RWPE2 (cell line): ENCODE data around the gene PPIC.

Source experiments
- ATAC-seq: fragments of 200-7000 bp; cut with Tn5 transposase; 3 replicates; pipeline ENCODE4 v1.9.1; 2021; ENCODE audit warnings: low read depth
- DNase-seq: peaks from one replicate; pipeline ENCODE4 v3.0.0-alpha.2; 2020; ENCODE audit warnings: low spot score
- H3K27ac ChIP-seq: fragments of 450-650 bp; 2 replicates; pipeline ENCODE4 v1.5.1; 2017; ENCODE audit warnings: mild to moderate bottlenecking; ENCODE audit not compliant: poor library complexity, severe bottlenecking
- H3K27me3 ChIP-seq: fragments of 250-450 bp; sonication (Bioruptor Pico); 2 replicates; pipeline ENCODE4 v1.5.1; 2021; ENCODE audit warnings: mild to moderate bottlenecking, moderate library complexity; ENCODE audit not compliant: insufficient read depth, poor library complexity, severe bottlenecking
- H3K36me3 ChIP-seq: fragments of 250-450 bp; sonication (Bioruptor Pico); 2 replicates; pipeline ENCODE4 v1.5.1; 2020; ENCODE audit warnings: low read depth, mild to moderate bottlenecking, moderate library complexity
- H3K4me1 ChIP-seq: fragments of 250-450 bp; sonication (Bioruptor Pico); 2 replicates; pipeline ENCODE4 v1.5.1; 2021; ENCODE audit warnings: mild to moderate bottlenecking, moderate library complexity; ENCODE audit not compliant: insufficient read depth, poor library complexity, severe bottlenecking
- H3K4me3 ChIP-seq: fragments of 250-450 bp; sonication (Bioruptor Pico); 2 replicates; pipeline ENCODE4 v1.5.1; 2021; ENCODE audit warnings: mild to moderate bottlenecking, moderate library complexity; ENCODE audit not compliant: severe bottlenecking
- H3K9me3 ChIP-seq: fragments of 250-450 bp; sonication (Bioruptor Pico); 2 replicates; pipeline ENCODE4 v1.5.1; 2021; ENCODE audit warnings: mild to moderate bottlenecking, moderate library complexity; ENCODE audit not compliant: severe bottlenecking
- TF ChIP-seq, protein P1 (sequence below): fragments of 450-650 bp; IDR thresholded peaks from one replicate; pipeline ENCODE4 v1.5.1; 2017; ENCODE audit warnings: mild to moderate bottlenecking, moderate library complexity; ENCODE audit not compliant: poor library complexity, severe bottlenecking

PPIC gene

GRCh38 chr5:123037104-123037418 lies 536 bp upstream of the PPIC start:
- TF ChIP-seq, protein P1, sequence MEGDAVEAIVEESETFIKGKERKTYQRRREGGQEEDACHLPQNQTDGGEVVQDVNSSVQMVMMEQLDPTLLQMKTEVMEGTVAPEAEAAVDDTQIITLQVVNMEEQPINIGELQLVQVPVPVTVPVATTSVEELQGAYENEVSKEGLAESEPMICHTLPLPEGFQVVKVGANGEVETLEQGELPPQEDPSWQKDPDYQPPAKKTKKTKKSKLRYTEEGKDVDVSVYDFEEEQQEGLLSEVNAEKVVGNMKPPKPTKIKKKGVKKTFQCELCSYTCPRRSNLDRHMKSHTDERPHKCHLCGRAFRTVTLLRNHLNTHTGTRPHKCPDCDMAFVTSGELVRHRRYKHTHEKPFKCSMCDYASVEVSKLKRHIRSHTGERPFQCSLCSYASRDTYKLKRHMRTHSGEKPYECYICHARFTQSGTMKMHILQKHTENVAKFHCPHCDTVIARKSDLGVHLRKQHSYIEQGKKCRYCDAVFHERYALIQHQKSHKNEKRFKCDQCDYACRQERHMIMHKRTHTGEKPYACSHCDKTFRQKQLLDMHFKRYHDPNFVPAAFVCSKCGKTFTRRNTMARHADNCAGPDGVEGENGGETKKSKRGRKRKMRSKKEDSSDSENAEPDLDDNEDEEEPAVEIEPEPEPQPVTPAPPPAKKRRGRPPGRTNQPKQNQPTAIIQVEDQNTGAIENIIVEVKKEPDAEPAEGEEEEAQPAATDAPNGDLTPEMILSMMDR, result no peak
- H3K4me3 ChIP-seq, result peak overlapping the region; percentile 67
- no peaks in the 10 kb centered on the region for H3K36me3 ChIP-seq
- H3K27ac ChIP-seq, result peak overlapping the region; percentile 29
- H3K9me3 ChIP-seq, result no peaks in the 10 kb centered on the region
- H3K4me1 ChIP-seq, result peaks cover 6% of the 10 kb centered on the region
- no peak for DNase-seq
- H3K27me3 ChIP-seq, result no peaks in the 10 kb centered on the region
- no peak; the same call in 2 of the 3 replicates for ATAC-seq

- DNase-seq (peak; percentile 76), ATAC-seq (peak; percentile 61)
- Histone ChIP-seq H3K9me3 (no peaks in the 10 kb centered on the region), H3K4me1 (peaks cover 6% of the 10 kb centered on the region), H3K36me3 (no peaks in the 10 kb centered on the region), H3K27ac (peak overlapping the region; percentile 29), H3K27me3 (no peaks in the 10 kb centered on the region), H3K4me3 (peak overlapping the region; percentile 67)
- TF ChIP-seq, protein P1, result no peak
These were observed 571 bp downstream of the PPIC start for GRCh38 chr5:123035918-123036390.

DNA sequence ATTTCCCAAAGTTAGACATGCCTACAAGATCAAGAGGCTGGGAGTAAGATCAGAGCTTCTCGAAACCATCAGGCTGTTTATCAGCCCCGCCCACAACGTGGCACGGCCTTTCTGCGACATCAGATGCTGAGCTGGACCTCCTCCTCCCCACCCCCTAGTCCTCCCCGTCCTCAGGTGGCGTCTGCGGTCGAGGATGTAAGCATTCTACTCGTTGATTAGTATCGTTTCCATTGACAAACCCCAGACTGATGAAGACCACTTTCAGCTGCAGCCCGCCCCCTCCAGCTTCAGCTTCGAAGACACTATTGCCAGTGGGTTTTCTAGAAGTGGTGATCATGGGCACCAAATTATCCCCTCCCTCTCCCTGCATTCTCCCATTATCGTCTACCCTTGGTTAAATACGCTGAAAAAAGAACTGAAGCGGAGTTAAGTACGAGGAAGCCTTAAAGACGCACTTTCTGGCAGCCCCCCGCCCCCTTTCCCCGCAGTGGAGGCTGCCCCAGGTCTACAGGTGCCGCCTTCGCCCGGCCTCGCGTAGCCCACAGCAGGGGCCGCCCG lies 1.1 kb downstream of the PPIC start:
- H3K36me3 ChIP-seq, result no peaks in the 10 kb centered on the region
- H3K4me3 ChIP-seq, result peak overlapping the region; percentile 67
- peaks cover 6% of the 10 kb centered on the region for H3K4me1 ChIP-seq
- no peaks in the 10 kb centered on the region for H3K27me3 ChIP-seq
- DNase-seq (no peak), ATAC-seq (peak; percentile 54; the same call in 2 of the 3 replicates)
- no peaks in the 10 kb centered on the region for H3K9me3 ChIP-seq
- peak overlapping the region; percentile 29 for H3K27ac ChIP-seq
- TF ChIP-seq, protein P1, result no peak

- Histone ChIP-seq H3K27ac (no peak overlapping the region), H3K9me3 (no peaks in the 10 kb centered on the region), H3K4me3 (no peak overlapping the region), H3K36me3 (peaks cover 14% of the 10 kb centered on the region), H3K27me3 (no peaks in the 10 kb centered on the region), H3K4me1 (peaks cover 6% of the 10 kb centered on the region)
- TF ChIP-seq, protein P1, result no peak
- DNase-seq (no peak), ATAC-seq (no peak)
These were observed 3.3 kb downstream of the PPIC start for GRCh38 chr5:123033157-123033671.

DNA sequence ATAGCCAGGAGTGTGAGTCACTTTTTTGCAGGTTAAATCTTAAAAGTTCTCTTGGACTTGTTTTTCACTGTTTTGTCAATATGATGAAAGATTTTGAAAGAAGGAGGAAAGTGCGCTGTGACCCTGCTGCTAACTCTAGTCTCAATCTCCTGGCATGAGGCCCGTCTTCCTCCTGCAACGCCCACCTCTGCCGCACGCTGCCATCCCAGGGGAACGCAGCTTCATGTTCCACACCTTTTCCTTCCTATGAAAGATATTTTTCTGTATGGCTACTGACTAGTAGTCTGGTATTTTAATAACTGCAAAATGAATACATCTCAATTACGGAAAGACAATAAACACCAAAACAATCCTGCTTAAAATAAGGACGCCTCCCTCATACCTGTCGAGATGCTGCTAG lies 8.3 kb downstream of the PPIC start:
- H3K4me3 ChIP-seq, result no peak overlapping the region
- no peaks in the 10 kb centered on the region for H3K4me1 ChIP-seq
- ATAC-seq, result no peak
- no peaks in the 10 kb centered on the region for H3K9me3 ChIP-seq
- no peaks in the 10 kb centered on the region for H3K27me3 ChIP-seq
- TF ChIP-seq, protein P1, result no peak
- no peak for DNase-seq
- no peak overlapping the region for H3K27ac ChIP-seq
- H3K36me3 ChIP-seq, result peaks cover 43% of the 10 kb centered on the region
